CD4-positive, alpha-beta T cell treated with Interleukin-6 for 4 hours (primary cell): ENCODE data around the gene CLASP1.
"Not testable (repeated sequence)": the region's sequence is repeated elsewhere in the genome, so short reads cannot be mapped to it uniquely, and the experiment has no call there.

ENCODE experiments used
- DNase-seq: peaks from one replicate; pipeline ENCODE4 v3.0.0-alpha.2; 2020; ENCODE audit warnings: mixed read lengths

Gene CLASP1

DNA sequence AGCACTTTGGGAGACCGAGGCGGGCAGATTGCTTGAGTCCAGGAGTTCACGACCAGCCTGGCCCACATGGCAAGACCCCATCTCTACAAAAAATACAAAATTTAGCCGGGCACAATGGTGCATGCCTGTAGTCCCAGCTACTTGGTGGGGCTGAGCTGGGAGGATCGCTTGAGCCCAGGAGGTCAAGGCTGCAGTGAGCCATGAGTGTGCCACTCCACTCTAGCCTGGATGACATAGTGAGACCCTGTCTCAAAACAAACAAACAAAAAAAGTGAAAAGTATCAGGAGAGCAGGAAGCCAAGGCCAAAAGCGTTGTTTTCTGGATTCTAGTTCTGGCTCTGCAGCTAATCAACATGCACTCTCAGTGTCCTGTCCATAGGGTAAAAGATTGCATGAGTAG is 10.7 kb upstream of the CLASP1 start:
- no peak for DNase-seq

DNA sequence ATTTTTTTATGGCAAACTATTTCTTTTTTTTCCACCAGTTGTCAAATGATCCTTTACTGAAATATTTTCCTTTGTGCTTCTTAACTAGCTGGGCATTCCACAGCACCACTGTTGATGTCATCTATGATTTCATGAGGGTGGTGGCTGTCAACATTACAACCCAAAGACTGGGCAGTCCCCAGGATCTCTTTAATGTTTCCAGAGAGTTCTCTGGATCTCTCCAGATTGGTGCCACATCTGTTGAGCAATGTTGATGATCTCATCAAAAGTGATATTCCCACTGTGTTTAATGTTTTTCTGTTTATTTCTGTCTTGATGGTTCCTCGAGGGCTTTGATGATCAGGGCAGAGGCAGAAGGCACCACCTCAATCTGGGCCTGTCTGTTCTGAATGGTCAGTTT is 9.1 kb upstream of the CLASP1 start:
- DNase-seq: not testable (repeated sequence)

DNA sequence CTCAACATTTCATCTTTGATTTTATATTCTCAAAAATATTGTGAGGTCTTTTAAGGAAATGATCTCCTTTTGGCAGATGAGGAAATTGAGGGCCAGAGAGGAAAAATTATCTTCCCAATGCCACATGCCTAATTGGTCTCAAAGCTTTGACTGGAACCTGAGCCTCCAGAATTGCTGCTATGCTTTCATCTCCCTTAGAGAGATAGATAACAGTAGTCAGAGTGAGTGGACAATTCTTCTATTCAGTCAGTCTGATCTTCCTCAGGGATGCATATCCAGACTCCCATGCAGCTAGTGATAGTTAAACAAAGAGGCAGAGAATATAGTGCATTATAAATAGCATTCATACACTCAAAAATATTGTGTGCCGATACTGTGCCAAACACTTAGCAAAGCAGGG is 3.8 kb upstream of the CLASP1 start:
- no peak for DNase-seq

DNA sequence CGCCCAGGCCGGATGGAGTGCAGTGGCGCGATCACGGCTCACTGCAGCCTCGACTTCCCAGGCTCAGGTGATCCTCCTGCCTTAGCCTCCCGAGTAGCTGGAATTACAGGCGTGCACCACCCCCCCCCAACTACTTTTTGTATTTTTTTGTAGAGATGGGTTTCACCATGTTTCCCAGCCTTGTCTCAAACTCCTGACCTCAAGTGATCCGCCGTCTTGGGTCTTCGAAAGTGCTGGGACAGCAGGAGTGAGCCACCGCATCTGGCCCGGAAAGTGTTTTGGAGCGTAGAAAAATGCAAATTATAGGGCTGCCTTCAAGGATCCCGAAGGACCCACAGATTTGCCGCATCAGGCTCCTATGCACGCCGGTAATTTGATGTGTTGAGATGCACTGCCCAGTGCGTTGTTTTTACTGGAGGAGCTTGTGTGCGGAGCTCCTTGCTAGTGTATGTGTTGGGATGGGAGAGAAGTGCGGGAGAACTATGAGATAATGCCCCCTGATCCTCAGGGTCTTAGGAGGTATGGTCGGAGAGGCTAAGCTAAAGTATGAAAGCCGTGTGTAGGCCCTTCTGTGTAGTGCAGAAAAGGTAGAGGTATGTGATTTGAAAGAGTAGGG is 1.2 kb upstream of the CLASP1 start:
- no peak for DNase-seq

DNA sequence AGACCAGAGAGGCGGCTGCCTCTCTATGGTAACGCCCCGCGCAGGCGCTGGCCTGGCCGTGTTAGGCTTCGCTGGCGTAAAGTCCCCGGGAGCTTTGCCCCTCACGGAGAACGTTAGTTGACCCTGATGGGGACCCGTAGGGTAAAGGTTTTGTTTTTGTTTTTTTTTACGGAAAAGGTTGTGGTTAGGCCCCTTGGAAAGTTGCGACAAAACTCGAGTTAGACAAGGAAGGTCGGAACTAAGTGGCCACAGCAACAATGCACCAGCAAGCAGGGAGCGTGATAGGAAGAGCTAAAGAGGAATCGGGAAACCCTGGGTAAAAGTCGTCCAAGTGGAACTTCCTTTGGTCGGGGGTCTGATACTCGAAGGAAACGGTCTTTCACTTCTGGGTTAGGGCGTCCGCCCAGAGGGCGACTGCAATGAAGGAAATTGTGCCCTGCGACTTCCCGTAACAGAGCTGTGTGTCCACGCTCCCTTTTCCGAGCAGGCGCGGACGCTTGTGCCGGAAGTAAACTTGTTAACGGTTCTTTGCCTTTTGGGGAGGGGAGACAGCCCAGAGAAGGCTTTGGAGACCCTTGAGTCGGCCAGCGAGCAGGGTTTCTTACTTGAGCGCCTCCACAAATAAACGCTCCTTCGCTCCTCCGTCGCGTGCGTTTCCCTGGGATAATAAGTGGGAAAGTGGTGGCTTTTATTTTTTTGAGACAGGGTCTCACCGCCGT is 493 bp upstream of the CLASP1 start:
- DNase-seq: peak; percentile 96

DNA sequence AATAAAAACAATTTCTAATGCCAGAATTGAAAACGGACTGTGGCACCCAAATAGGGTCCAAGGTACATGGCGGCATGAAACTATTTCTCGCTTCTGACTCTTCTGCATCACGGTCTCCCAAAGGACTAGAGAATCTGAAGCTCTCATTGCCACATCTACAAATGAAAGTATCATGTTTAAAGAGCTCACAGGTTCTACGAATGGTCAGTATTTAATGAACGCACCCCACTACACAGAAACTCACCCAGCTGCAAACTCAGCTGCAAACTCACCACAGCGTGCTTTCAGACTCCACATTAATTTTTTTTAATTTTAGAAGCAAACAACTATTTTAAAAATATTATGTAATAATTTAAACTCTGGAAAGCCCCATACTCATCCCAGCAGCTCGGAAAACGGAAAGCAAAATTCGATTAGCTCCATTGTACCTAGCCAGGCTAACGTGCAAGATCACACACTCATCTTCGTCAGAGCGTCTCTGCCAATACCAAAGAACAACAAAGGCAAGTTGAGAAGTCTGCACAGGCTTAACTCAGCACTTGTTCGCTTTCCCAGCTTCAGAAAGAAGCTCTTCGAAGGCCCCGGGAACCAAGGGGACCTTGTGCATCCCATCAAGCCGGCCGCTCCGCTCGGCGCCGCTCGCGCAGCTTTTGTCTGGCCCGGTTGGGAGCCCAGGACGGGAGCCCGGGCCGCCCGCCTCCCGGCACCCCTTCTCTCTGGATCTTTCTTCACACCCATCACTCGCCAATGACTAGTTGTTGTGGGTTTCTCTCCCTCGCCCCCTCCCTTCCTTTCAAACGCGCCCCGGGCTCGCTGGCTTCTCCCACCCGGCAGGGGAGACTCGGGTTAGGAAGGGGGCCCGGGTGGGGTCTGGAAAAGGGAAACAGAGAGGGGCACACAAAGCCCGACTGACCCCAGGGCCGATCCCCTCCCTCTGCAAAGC is 785 bp downstream of the CLASP1 start:
- peak; percentile 50 for DNase-seq

DNA sequence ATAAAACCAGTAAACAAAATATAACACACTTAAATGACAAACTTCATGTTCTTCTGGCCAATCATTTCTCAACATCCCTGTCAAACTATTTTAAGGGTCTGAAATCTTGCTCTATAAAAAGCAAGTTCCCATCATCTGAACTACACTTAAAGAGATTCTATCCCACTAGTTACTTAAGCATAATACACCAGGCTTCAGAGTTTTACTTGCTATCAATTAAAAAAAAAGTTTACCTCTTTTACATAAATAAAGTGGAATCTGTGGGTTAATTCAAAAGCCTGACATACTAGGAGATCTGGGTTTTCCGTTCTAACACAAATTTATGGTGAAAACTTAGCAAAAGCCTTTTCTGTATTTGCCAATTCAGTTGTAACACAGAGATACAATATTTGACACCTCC is 1.9 kb downstream of the CLASP1 start:
- no peak for DNase-seq

DNA sequence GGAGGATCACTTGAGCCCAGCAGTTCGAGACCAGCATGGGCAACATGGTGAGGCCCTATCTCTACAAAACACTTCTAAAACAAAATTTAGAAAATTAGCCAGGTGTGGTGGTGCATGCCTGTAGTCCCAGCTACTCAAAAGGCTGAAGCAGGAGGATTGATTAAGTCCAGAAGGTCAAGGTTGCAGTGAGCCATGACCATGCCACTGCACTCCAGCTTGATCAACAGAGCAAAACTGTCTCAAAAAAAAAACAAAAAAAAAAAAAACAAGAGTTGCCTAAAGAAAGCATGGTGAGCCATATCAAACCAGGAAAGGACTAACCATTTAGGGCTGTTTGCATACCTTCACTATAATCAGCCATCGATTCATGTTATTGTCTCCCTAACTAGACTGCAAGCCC is 4.5 kb downstream of the CLASP1 start:
- no peak for DNase-seq

DNA sequence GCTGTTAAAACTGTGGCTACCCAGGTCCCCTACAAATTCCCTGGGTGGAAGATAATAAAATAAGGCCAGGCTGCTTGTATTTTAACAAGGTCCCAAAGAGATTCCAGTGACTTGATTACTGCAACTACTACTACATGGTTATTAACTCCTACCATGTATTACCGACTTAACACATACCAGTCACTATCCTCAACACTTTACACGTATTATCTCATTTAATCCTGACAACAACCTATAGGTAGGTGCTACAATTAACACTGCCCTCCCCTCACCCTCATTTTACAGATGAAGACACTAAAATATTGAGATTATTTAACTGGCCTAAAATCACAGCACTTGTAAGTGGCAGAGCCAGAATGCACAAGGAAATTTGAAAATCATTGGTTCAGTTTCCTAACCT is 5.4 kb downstream of the CLASP1 start:
- DNase-seq: no peak

DNA sequence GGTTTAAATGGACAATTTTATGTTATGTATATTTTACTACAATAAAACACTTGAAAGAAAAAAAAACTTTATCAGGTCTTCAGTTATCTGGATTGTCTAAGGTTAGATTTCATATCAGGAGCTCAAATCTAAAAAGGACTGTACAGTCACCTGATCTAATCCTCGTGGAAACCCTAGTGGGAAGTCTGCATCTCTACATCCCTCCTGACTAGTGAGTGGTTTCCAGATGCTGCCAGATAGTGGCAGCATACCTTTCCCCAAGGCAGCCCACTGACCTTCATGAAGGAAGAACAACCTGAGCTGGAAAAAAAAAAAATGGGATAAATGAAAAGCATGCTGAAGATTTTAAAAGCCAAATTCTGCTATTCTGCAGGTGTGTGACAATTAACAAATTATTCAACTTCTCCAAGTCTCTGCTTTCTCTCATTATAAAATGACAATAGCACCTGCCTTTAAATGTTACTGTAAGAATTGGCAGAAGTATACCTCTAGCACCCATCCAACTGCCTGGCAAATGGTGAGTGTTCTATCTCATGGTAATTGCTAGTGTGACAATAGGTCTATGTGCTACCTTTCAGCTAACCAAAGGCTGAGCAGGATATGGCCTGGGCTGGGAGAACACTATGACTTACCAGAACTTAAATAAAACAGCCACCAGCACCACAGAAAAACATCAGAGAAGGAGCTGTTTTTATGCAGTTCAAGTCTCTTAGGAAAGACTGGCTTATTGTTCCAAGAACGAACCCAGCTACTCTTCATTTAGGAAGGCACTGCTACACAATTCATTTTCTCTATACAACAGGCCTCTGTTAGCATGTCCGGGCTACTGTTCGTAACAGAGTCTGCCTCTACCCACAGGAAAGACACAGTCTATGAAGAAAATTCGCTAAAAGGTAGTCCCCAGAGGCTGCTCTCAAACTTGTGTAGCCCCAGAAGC is 8.6 kb downstream of the CLASP1 start:
- no peak for DNase-seq

DNA sequence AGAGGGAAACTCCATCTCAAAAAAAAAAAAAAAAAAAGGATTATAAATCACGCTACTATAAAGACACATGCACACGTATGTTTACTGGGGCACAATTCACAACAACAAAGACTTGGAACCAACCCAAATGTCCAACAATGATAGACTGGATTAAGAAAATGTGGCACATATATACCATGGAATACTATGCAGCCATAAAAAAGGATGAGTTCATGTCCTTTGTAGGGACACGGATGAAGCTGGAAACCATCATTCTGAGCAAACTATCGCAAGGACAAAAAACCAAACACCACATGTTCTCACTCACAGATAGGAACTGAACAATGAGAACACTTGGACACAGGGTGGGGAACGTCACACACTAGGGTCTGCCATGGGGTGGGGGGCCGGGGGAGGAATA is 9.4 kb downstream of the CLASP1 start:
- DNase-seq: not testable (repeated sequence)

DNA sequence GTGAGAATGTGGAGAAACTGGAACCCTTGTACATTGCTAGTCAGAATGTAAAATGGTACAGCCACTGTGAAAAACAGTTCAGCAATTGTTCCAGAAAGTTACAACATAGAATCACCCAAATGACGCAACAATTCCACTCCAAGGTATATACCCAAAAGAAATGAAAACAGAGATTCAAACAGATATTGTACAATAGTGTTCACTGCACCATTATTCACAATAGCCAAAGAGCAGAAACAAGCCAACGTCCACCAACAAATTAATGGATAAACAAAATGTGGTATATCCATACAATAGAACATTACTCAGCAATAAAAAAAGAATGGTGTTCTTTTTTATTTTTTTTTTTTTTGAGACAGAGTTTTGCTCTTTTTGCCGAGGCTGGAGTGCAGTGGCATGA is 10.9 kb downstream of the CLASP1 start:
- no peak for DNase-seq

DNA sequence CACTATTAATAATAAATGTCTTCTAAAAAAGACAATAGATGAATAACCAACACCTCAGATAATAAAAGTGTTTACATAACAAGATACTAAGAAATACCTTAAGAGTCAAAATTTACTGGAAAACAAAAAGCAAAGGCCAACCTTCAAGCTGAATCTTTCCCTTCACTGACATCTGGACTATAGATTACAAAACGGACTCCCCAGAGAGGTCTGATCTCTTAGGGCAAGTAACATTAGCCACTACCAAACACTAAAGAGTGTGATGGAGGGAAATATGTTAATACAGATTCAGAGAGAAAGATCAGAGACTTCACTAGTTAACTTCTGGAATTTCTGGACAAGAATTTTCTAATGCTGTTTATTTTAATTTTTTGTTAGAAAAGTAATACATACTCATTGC is 13.9 kb downstream of the CLASP1 start:
- no peak for DNase-seq

DNA sequence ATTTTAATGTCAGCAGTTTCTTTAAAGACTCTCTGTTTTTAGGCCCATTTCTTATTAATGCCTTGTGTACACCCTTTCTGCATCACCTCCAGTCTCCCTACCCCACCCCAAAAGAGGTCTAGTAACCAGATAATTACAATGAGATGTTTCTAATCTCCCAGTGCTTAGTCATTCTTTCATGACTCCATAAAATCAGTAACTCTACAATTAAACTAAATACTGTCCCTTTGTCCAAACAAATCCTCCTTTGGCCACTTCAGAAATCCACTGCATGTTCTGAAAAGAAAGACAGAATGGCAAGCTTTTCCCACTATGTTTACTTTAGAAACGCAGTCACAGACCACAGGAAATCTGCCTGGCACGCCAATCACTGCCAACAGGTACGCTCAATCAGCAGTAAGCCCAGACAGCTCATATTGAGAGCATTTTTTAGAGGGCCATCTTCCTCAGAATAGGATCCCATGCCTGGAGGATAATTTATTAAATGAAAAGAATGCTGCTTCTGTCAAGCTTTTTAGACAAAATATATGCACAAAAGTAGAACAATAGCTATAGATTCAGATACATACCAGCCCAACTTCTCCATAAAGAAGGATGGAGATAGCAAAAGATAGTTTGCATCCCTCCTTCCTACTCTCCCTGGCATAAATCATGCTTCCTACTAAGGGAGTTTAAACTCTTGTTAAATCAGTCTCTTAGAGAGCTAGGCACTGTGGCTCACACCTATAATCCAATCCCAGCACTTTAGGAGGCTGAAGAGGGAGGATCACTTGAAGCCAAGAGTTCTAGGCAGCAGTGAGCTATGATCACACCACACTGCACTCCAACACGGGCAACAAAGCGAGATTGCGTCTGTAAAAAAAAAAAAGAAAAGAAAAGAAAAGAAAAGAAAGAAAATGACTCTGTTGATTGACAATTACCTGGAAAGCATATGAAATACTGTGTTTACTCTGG is 14.6 kb downstream of the CLASP1 start:
- peak; percentile 30 for DNase-seq

DNA sequence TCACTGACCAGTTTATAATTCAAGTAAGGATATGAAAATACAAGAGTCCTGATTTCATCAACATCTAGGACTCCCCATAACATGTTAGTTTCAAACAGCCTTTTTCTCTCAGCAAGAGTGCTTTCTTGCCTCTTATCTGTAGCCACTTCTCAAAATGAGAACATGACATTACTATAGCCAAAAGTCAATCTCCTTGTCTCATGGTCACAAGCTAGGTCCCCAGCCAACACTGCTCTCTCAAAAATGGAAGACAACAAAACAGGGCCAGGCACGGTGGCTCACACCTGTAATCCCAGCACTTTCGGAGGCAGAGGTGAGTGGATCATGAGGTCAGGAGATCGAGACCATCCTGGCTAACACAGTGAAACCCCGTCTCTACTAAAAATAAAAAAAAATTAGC is 15.8 kb downstream of the CLASP1 start:
- DNase-seq: no peak

DNA sequence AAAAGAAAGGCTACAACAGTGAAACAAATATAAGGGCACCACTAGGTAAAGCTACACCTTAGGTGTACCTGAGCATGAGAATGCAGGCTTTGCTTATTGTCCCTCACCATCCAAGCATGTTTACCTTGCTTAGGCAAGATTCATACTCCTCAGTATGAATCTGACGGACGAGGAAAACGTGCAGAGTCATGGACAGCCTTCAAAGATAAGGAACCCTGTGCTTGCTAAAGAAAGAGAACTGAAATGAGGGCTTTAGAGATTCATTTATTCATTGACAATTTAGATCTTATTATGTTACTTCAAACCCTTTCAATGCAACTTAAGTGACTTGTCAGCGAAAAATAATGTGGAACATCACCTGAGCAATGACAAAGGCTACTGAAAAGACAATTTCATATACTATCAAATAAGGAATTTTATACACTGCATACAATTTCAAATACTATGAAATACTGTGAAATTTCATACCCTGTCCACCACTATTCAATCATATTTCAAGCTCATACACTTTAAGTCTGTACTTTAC is 21.7 kb downstream of the CLASP1 start:
- no peak for DNase-seq

DNA sequence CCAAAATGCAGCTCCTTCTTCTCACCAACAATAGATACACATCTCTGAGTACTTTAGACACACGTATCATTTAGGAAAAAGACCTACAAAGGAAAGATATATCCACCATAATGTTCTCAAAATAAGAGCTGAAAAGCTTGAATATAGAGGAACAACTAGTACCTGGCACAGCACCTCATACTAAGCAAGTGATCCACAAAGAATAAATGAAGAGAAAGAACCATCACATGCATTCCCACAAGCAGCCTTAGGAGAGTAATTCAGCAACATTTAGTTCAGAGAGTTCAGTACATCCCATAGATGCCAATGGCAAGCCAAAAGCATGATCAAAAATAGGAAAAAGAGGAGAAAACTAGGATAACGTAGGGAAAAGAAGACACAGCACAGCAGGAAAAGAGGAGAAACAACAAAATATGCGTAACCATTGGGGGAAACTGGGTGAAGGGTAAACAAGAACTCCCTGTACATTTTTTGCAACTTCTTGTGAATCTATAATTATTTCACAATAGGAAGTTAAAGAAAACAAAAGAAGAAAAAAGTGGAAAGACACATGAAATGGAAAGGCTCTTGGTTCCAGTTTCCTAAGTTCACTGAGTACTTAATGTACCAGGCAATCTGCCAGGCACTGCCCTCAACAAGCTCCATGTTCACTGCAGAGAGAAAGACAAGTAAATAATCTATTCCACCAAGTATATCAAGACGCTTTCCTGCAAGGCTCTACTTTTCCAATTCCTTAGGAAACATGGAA is 22.3 kb downstream of the CLASP1 start:
- no peak for DNase-seq

DNA sequence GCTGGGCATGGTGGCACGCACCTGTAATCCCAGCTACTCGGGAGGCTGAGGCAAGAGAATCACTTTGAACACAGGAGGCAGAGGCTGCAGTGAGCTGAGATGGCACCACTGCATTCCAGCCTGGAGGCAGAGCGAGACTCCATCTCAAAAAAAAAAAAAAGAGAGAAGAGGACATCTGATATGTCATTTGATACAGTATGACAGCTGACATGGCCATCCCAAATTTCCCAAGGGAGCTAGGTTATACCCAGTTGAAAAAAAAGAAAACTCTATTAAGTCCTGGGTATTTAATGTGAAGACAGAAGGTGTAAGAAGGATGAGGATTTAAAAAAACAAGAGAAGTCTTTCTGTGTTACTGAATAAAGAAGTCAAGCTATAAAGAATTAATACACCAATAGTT is 23.3 kb downstream of the CLASP1 start:
- DNase-seq: no peak

DNA sequence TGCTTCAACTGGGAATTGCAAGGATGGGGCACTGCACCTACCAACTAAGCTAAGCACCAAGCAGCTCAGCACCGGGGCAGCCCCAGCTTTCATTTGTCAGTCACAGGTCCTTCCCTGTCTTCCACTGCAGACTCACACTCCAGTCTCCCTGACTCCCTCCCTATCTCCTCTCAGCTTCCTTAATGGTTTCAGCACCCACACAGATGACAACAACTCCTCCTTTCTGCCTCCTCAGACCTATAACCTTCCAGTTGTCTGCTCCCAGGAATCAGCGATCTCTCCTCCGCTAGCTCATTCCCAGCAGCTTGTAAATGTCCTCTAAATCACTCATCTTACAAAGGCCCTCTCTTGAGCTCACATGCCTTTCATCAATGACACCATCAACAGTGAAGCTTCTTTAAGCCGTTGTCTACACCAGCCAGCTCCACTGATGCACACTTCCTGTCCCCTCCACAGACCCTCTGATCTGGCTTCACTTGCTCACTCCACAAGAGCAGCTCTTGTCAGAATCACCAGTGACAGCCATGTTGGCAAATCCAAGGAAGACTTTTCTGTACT is 32.1 kb downstream of the CLASP1 start:
- peak; percentile 23 for DNase-seq

DNA sequence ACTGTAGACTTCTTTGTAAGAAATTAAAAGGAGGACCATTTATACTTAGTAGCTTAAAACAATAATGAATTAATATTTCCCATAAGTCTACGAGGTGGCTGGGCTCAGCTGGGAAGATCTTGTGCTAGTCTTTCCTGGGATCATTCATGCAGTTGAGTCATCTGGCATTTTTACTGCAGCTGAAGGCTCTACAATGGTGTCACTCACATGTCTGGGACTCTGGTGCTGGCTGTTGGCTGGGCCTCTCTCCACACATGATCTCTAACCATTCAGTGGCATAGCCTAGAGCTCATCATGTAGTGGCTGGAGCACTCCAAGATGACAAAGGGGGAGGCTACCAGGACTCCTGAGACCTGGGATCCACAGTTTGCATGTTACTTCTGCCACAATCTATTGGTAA is 35.5 kb downstream of the CLASP1 start:
- DNase-seq: no peak
